ENCODE measurements around the gene SEMA3A.

The SEMA3A gene

DNA sequence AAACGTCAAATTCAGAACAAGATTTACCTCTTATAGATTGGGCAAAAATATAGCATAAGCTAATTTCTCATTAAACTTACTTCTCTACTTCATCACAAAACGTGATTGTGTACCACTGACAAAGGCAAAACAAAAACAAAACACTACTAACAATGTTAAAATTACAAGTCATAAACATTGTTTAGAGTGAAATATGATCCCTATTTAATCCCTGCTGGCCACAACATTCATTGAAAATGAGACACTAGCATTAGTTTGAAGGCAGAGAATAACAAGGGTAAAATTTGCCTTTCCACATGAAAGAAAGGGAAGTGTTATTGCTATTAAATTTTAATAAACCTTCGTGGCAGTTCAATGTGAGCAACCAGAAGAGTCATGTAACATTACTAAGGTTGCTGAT lies 45.0 kb downstream of the SEMA3A start:
- Mint-ChIP-seq H3K4me1 (no peaks in the 10 kb centered on the region), H3K27ac (no peak overlapping the region), H3K9me3 (no peaks in the 10 kb centered on the region), H3K27me3 (no peaks in the 10 kb centered on the region), H3K36me3 (no peaks in the 10 kb centered on the region), H3K4me3 (no peak overlapping the region)

DNA sequence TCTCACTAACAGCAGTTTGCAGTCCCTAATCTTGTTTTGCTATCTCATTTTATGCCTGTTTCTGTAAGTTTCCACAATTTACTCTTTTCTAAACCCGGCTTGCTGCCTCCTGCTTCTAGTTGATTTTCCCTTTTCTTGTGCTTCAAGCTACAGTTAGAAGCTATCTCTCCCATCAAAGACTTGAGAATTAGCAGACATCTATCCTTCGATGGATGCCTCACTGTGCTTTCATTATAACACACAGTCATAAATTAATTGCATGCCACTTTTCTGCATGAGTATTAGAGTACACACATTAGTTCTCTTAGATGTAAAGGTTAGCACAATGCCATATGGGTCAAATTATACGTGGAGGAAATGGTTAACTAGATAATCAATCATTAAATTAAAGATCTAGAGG lies 48.7 kb downstream of the SEMA3A start:
- Mint-ChIP-seq H3K4me3 (no peak overlapping the region), H3K27me3 (no peaks in the 10 kb centered on the region), H3K4me1 (peaks cover 3% of the 10 kb centered on the region), H3K27ac (no peak overlapping the region), H3K36me3 (no peaks in the 10 kb centered on the region), H3K9me3 (no peaks in the 10 kb centered on the region)

DNA sequence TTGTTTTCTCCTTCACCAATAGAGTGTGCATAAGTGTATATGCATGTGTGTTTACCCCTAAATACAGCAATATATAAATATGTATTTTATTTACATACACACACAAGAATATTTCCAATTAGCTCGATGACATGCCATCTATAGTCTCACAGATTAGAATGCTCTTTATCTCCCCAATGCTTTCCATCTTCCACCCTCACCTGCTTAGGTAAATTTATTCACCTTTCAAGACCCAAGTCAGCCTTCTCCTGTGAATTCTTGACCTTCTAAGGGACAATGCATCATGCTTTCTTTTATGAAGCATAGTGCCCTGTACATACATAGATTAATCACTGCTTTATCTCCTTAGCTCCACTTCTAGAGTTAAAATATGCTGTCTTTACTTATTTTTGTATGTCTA lies 49.7 kb downstream of the SEMA3A start:
- Mint-ChIP-seq H3K27me3 (no peaks in the 10 kb centered on the region), H3K36me3 (no peaks in the 10 kb centered on the region), H3K9me3 (no peaks in the 10 kb centered on the region), H3K4me1 (peaks cover 3% of the 10 kb centered on the region), H3K4me3 (no peak overlapping the region), H3K27ac (no peak overlapping the region)

- no peaks in the 10 kb centered on the region for H3K36me3 Mint-ChIP-seq
- no peaks in the 10 kb centered on the region for H3K27me3 Mint-ChIP-seq
- H3K27ac Mint-ChIP-seq = no peak overlapping the region
- no peak overlapping the region for H3K4me3 Mint-ChIP-seq
- H3K4me1 Mint-ChIP-seq = peaks cover 3% of the 10 kb centered on the region
- H3K9me3 Mint-ChIP-seq = no peaks in the 10 kb centered on the region
These were observed 50.1 kb downstream of the SEMA3A start for GRCh38 chr7:84144480-84144879.

- Mint-ChIP-seq H3K27me3 (no peaks in the 10 kb centered on the region), H3K4me3 (no peak overlapping the region), H3K36me3 (no peaks in the 10 kb centered on the region), H3K4me1 (peaks cover 3% of the 10 kb centered on the region), H3K27ac (no peak overlapping the region), H3K9me3 (no peaks in the 10 kb centered on the region)
These were observed 51.9 kb downstream of the SEMA3A start for GRCh38 chr7:84142726-84143125.

DNA sequence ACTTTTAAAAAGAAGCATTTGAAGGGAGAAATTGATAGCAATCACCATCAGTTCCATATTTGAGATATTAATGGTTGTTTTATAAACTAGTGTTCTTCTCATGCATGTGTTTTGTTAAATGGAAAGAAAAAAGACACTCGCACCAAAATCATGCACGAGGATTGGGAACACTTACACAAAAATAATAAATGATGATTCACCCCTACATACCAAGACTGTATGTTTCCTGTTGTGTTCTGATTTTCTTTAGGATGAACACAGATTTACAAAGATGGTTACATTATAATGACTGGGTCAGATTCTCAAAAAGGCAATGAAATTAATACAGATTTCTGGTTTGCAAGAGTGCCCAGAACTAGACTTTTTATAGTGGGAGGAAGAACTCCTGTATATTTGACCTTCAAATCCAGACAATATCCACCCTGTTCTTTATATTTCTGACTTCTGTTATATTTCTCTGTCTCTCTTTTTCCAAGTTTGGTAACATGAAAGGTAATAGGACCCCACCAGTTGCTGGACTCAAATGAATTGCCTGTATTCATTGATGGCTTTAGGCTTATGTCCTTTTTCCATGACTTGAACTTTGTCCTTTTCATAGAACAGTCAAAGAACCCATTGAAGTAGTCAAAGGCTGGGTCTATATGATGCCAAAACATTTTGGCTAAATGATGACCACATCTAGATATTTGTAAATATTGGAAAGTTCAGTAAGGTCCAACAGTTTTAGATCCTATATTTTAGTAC lies 54.4 kb downstream of the SEMA3A start:
- Mint-ChIP-seq H3K9me3 (no peaks in the 10 kb centered on the region), H3K27me3 (no peaks in the 10 kb centered on the region), H3K4me3 (no peak overlapping the region), H3K27ac (no peak overlapping the region), H3K4me1 (peaks cover 8% of the 10 kb centered on the region), H3K36me3 (no peaks in the 10 kb centered on the region)

DNA sequence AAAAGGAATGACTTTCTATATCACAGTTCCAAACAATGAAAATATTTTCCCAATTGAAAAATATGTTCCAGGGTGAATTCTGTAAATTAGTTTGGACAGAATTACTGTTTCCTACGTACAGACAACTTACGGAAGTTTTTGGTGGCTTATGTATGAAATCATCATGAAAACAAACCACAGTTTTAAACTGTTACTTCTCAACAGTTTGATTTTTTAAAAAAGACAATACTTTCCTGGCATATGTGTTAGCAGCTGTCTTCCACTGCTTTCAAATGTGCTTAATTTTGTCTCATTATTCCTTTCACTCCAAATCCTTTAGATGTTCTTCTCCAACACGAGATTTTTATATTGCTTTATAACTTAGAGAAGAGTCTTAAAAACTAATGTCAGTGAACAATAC lies 56.2 kb downstream of the SEMA3A start:
- H3K36me3 Mint-ChIP-seq = no peaks in the 10 kb centered on the region
- no peak overlapping the region for H3K4me3 Mint-ChIP-seq
- H3K27ac Mint-ChIP-seq = no peak overlapping the region
- peaks cover 6% of the 10 kb centered on the region for H3K4me1 Mint-ChIP-seq
- no peaks in the 10 kb centered on the region for H3K9me3 Mint-ChIP-seq
- no peaks in the 10 kb centered on the region for H3K27me3 Mint-ChIP-seq

DNA sequence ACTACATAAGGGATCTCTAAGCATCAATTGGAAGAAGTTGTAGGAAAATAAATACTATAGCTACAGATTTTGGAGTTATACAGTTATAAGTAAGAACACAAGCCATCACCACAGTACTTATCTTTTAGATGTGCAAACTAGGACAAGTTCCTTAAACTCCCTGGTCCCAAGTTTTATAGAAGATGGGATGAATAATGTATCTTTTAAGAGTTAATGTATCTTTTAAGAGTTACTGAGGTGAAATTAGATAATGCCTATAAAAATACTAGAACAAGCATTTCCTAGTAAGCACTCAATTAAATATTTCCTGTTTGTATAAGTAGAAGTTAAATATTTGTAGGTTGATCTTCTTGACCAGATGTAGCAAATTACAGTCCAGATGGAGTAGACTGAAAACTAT lies 56.8 kb downstream of the SEMA3A start:
- Mint-ChIP-seq H3K9me3 (no peaks in the 10 kb centered on the region), H3K4me1 (peaks cover 5% of the 10 kb centered on the region), H3K27me3 (no peaks in the 10 kb centered on the region), H3K27ac (no peak overlapping the region), H3K4me3 (no peak overlapping the region), H3K36me3 (no peaks in the 10 kb centered on the region)

DNA sequence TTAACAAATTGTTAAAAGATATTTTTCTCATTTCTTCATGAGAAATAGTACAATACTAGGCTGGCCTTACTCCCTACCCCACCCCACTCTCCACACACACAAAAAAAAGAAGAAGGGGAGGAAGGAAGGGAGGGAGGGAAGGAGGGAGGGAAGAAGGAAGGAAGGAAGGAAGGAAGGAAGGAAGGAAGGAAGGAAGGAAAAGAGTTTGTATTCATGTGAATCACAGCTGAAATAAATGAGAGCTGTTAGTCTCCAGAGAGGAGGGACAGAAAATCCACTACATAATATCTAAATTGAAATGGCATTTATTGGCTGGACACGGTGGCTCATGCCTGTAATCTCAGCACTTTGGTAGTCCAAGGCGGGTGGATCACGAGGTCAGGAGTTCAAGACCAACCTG lies 57.8 kb downstream of the SEMA3A start:
- no peaks in the 10 kb centered on the region for H3K27me3 Mint-ChIP-seq

GRCh38 chr7:84136336-84136735 lies 58.3 kb downstream of the SEMA3A start:
- no peaks in the 10 kb centered on the region for H3K9me3 Mint-ChIP-seq
- H3K36me3 Mint-ChIP-seq = no peaks in the 10 kb centered on the region
- peaks cover 5% of the 10 kb centered on the region for H3K4me1 Mint-ChIP-seq
- no peak overlapping the region for H3K4me3 Mint-ChIP-seq
- H3K27me3 Mint-ChIP-seq = no peaks in the 10 kb centered on the region
- no peak overlapping the region for H3K27ac Mint-ChIP-seq

More for the DNA sequence above, 57.8 kb downstream of the SEMA3A start:
- no peak overlapping the region for H3K4me3 Mint-ChIP-seq
- H3K27ac Mint-ChIP-seq = no peak overlapping the region
- no peaks in the 10 kb centered on the region for H3K9me3 Mint-ChIP-seq
- H3K4me1 Mint-ChIP-seq = peaks cover 5% of the 10 kb centered on the region
- no peaks in the 10 kb centered on the region for H3K36me3 Mint-ChIP-seq

- Mint-ChIP-seq H3K4me3 (no peak overlapping the region), H3K36me3 (no peaks in the 10 kb centered on the region), H3K9me3 (no peaks in the 10 kb centered on the region), H3K27me3 (no peaks in the 10 kb centered on the region), H3K27ac (no peak overlapping the region), H3K4me1 (peaks cover 5% of the 10 kb centered on the region)
These were observed 60.4 kb downstream of the SEMA3A start for GRCh38 chr7:84134169-84134568.

- Mint-ChIP-seq H3K4me1 (no peaks in the 10 kb centered on the region), H3K27me3 (no peaks in the 10 kb centered on the region), H3K36me3 (peaks cover 2% of the 10 kb centered on the region), H3K9me3 (no peaks in the 10 kb centered on the region), H3K27ac (no peak overlapping the region), H3K4me3 (no peak overlapping the region)
These were observed 68.9 kb downstream of the SEMA3A start for GRCh38 chr7:84125654-84126053.

GRCh38 chr7:84123965-84124547 lies 70.5 kb downstream of the SEMA3A start:
- Mint-ChIP-seq H3K27ac (no peak overlapping the region), H3K4me1 (no peaks in the 10 kb centered on the region), H3K36me3 (peaks cover 2% of the 10 kb centered on the region), H3K27me3 (no peaks in the 10 kb centered on the region), H3K4me3 (no peak overlapping the region), H3K9me3 (no peaks in the 10 kb centered on the region)

GRCh38 chr7:84122582-84123360 lies 71.8 kb downstream of the SEMA3A start:
- Mint-ChIP-seq H3K4me1 (no peaks in the 10 kb centered on the region), H3K9me3 (no peaks in the 10 kb centered on the region), H3K36me3 (no peaks in the 10 kb centered on the region), H3K27ac (no peak overlapping the region), H3K27me3 (no peaks in the 10 kb centered on the region), H3K4me3 (no peak overlapping the region)

- Mint-ChIP-seq H3K4me1 (no peaks in the 10 kb centered on the region), H3K4me3 (no peak overlapping the region), H3K27ac (no peak overlapping the region), H3K9me3 (no peaks in the 10 kb centered on the region), H3K36me3 (no peaks in the 10 kb centered on the region), H3K27me3 (no peaks in the 10 kb centered on the region)
These were observed 77.3 kb downstream of the SEMA3A start for GRCh38 chr7:84117304-84117703.
